Trophoblast cell (in vitro differentiated cells and primary cell): ENCODE measurements around the gene COL9A2.
"Not testable (repeated sequence)": the region's sequence is repeated elsewhere in the genome, so short reads cannot be mapped to it uniquely, and the experiment has no call there.

Experiments
- DNase-seq, 2 donors: peaks; one replicate each; pipeline ENCODE4 v3.0.0-alpha.2; 2016
- H2AFZ ChIP-seq: 2 replicates; pipeline ENCODE4 v1.6.1; 2013; ENCODE audit warnings: low read length, moderate library complexity, mild to moderate bottlenecking; ENCODE audit not compliant: insufficient read depth, poor library complexity
- H2AK5ac ChIP-seq: 2 replicates; pipeline ENCODE4 v1.6.1; 2013; ENCODE audit warnings: mild to moderate bottlenecking, low read length
- H2BK120ac ChIP-seq: 2 replicates; pipeline ENCODE4 v1.6.1; 2013; ENCODE audit warnings: low read length, mild to moderate bottlenecking, moderate library complexity; ENCODE audit not compliant: insufficient read depth, poor library complexity
- H2BK12ac ChIP-seq: 2 replicates; pipeline ENCODE4 v1.6.1; 2013; ENCODE audit warnings: mild to moderate bottlenecking, low read length, moderate library complexity
- H2BK5ac ChIP-seq: 2 replicates; pipeline ENCODE4 v1.6.1; 2013; ENCODE audit warnings: low read length, low read depth, moderate library complexity, mild to moderate bottlenecking; ENCODE audit not compliant: poor library complexity
- H3K14ac ChIP-seq: 2 replicates; pipeline ENCODE4 v1.6.1; 2013; ENCODE audit warnings: mild to moderate bottlenecking, low read length
- H3K18ac ChIP-seq: 2 replicates; pipeline ENCODE4 v1.6.1; 2013; ENCODE audit warnings: mild to moderate bottlenecking, low read length
- H3K23ac ChIP-seq: 2 replicates; pipeline ENCODE4 v1.6.1; 2013; ENCODE audit warnings: low read length
- H3K27ac ChIP-seq: 2 replicates; pipeline ENCODE4 v1.5.1; 2013; ENCODE audit warnings: low read depth, mild to moderate bottlenecking, inconsistent platforms, low read length, moderate library complexity
- H3K27me3 ChIP-seq: 2 replicates; pipeline ENCODE4 v1.6.1; 2013; ENCODE audit warnings: inconsistent platforms, mild to moderate bottlenecking, low read length, moderate library complexity; ENCODE audit not compliant: insufficient read depth
- H3K36me3 ChIP-seq, 2 experiments: 1 replicate in 1 of 2; 2 replicates in 1 of 2; pipeline ENCODE4 v1.6.1; 2013; ENCODE audit warnings: low read length in 2 of 2, mild to moderate bottlenecking in 2 of 2, moderate library complexity in 1 of 2; ENCODE audit not compliant: insufficient read depth in 2 of 2, control insufficient read depth in 1 of 2
- H3K4ac ChIP-seq: 2 replicates; pipeline ENCODE4 v1.6.1; 2013; ENCODE audit warnings: low read depth, mild to moderate bottlenecking, low read length, moderate library complexity
- H3K4me1 ChIP-seq, 2 experiments: 1 replicate in 1 of 2; 2 replicates in 1 of 2; pipeline ENCODE4 v1.6.1; 2013; ENCODE audit warnings: low read length in 2 of 2, mild to moderate bottlenecking in 2 of 2, moderate library complexity in 1 of 2; ENCODE audit not compliant: insufficient read depth in 2 of 2, control insufficient read depth in 1 of 2
- H3K4me2 ChIP-seq: 2 replicates; pipeline ENCODE4 v1.6.1; 2013; ENCODE audit warnings: inconsistent platforms, mild to moderate bottlenecking, low read length, moderate library complexity
- H3K4me3 ChIP-seq: 2 replicates; pipeline ENCODE4 v1.5.1; 2013; ENCODE audit warnings: mild to moderate bottlenecking, low read depth, low read length, inconsistent platforms
- H3K79me1 ChIP-seq: one replicate; pipeline ENCODE4 v1.6.1; 2013; ENCODE audit warnings: low read length
- H3K79me2 ChIP-seq: 2 replicates; pipeline ENCODE4 v1.6.1; 2013; ENCODE audit warnings: low read length, mild to moderate bottlenecking; ENCODE audit not compliant: control insufficient read depth, insufficient read depth, poor library complexity
- H3K9ac ChIP-seq: 2 replicates; pipeline ENCODE4 v1.6.1; 2013; ENCODE audit warnings: mild to moderate bottlenecking, low read length
- H3K9me3 ChIP-seq: 2 replicates; pipeline ENCODE4 v1.6.1; 2013; ENCODE audit warnings: low read depth, mild to moderate bottlenecking, control low read depth, inconsistent platforms, low read length; ENCODE audit not compliant: insufficient read depth
- H4K12ac ChIP-seq: 2 replicates; pipeline ENCODE4 v1.6.1; 2013; ENCODE audit warnings: low read depth, mild to moderate bottlenecking, low read length, moderate library complexity
- H4K8ac ChIP-seq: 2 replicates; pipeline ENCODE4 v1.6.1; 2013; ENCODE audit warnings: low read depth, mild to moderate bottlenecking, low read length, moderate library complexity
- H4K91ac ChIP-seq: one replicate; pipeline ENCODE4 v1.6.1; 2013; ENCODE audit warnings: low read depth, mild to moderate bottlenecking, low read length, moderate library complexity
- WGBS: extraction: QIAGEN DNeasy Blood & Tissue Kit; methylation state at CpG from one replicate; pipeline ENCODE4 v1.1.7; 2013; ENCODE audit warnings: missing lambda C conversion rate; ENCODE audit not compliant: insufficient read length, insufficient coverage; ENCODE audit errors: extremely low coverage; 5-methylcytosine and 5-hydroxymethylcytosine counted together

Gene COL9A2

DNA sequence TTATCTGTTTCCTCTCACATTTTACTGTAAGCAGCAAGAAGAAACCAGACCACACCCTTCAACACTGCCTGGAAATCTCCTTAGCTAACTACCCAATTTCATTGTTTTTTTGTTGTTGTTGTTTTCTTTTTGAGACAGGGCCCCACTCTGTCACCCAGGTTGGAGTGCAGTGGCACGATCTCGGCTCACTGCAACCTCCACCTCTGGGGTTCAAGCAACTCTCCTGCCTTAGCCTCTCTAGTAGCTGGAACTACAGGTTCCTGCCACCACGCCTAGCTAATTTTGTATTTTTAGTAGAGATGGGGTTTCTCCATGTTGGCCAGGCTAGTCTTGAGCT, 25.3 kb upstream of the COL9A2 start:
- not testable (repeated sequence) for H3K4ac ChIP-seq, H3K79me2 ChIP-seq, H2BK5ac ChIP-seq, H3K23ac ChIP-seq, H3K27me3 ChIP-seq, H3K4me3 ChIP-seq, H3K36me3 ChIP-seq, H3K4me1 ChIP-seq, H2BK12ac ChIP-seq, H3K27ac ChIP-seq, H3K18ac ChIP-seq, DNase-seq, H3K9ac ChIP-seq, H3K4me2 ChIP-seq, H3K9me3 ChIP-seq, H4K12ac ChIP-seq, H3K14ac ChIP-seq, H2AFZ ChIP-seq, H2AK5ac ChIP-seq, H2BK120ac ChIP-seq, H4K91ac ChIP-seq, H4K8ac ChIP-seq, H3K79me1 ChIP-seq
- WGBS: no CpG with 5 or more reads among the region's 3 CpGs

DNA sequence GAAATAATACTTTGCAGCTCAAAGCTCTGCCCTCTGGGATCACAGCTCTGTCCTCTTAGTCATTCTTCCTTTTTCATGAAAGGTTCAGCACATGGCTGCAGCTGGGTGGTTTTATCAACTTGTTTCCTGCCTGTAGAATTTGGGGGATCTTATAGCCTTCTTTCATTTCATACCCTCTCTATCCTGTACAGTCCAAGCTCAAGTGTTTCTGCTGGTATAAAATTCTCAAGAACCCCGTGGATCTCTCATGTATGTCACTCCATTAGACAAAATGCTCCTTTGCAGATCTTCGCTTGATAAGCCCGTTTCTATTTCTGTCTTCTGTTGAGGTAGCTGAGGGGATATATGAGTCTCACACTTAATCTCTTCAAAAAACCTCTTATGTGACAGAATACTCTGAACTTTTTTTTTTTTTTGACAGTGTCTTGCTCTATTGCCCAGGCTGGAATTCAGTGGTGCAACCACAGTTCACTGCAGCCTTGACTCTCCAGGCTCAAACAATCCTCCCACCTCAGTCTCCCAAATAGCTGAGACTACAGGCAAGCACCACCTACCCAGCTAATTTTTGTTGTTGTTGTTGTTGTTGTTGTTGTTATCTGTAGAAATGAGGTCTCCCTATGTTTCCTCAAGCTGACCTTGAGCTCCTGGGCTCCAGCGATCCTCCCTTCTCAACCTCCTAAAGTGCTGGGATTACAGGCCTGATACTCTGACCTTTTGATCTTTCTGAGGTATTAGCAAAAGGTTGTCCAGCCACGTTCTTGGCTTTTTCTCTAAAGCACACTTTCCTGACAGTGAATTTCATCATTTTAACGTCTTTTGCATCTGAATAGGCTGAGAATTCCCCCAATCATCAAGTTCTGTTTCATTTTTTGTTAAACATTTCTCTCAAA, 24.6 kb upstream of the COL9A2 start:
- Histone ChIP-seq H3K79me2 (no peaks in the 10 kb centered on the region), H3K27ac (no peak overlapping the region), H4K12ac (no peak overlapping the region), H3K4ac (no peak overlapping the region), H3K79me1 (no peaks in the 10 kb centered on the region), H3K9ac (no peak overlapping the region), H3K4me1 (no peaks in the 10 kb centered on the region), H3K14ac (no peak overlapping the region), H3K9me3 (no peaks in the 10 kb centered on the region), H3K36me3 (no peaks in the 10 kb centered on the region), H3K18ac (no peak overlapping the region), H4K91ac (no peak overlapping the region), H3K27me3 (no peaks in the 10 kb centered on the region), H2BK12ac (no peak overlapping the region), H3K4me2 (no peak overlapping the region), H2BK120ac (no peak overlapping the region), H2AK5ac (no peak overlapping the region), H3K4me3 (no peak overlapping the region), H2BK5ac (no peak overlapping the region), H3K23ac (no peak overlapping the region), H4K8ac (no peak overlapping the region), H2AFZ (no peak overlapping the region)
- DNase-seq: peak; percentile 11 to 85
- WGBS: no CpG with 5 or more reads among the region's 6 CpGs

- DNase-seq: peak in 1 of 2 donors; percentile 25
- Histone ChIP-seq H3K4me2 (no peak overlapping the region), H4K12ac (no peak overlapping the region), H4K91ac (no peak overlapping the region), H3K18ac (no peak overlapping the region), H3K9ac (no peak overlapping the region), H3K9me3 (no peaks in the 10 kb centered on the region), H3K27ac (no peak overlapping the region), H3K14ac (no peak overlapping the region), H3K4ac (no peak overlapping the region), H3K36me3 (no peaks in the 10 kb centered on the region), H3K4me1 (no peaks in the 10 kb centered on the region), H2BK5ac (no peak overlapping the region), H3K79me2 (no peaks in the 10 kb centered on the region), H3K79me1 (no peaks in the 10 kb centered on the region), H2AK5ac (no peak overlapping the region), H2AFZ (no peak overlapping the region), H4K8ac (no peak overlapping the region), H3K27me3 (no peaks in the 10 kb centered on the region), H2BK120ac (no peak overlapping the region), H3K23ac (no peak overlapping the region), H3K4me3 (no peak overlapping the region), H2BK12ac (no peak overlapping the region)
- WGBS: no CpG with 5 or more reads among the region's 6 CpGs
These were observed 22.6 kb upstream of the COL9A2 start for GRCh38 chr1:40339420-40340323.

DNA sequence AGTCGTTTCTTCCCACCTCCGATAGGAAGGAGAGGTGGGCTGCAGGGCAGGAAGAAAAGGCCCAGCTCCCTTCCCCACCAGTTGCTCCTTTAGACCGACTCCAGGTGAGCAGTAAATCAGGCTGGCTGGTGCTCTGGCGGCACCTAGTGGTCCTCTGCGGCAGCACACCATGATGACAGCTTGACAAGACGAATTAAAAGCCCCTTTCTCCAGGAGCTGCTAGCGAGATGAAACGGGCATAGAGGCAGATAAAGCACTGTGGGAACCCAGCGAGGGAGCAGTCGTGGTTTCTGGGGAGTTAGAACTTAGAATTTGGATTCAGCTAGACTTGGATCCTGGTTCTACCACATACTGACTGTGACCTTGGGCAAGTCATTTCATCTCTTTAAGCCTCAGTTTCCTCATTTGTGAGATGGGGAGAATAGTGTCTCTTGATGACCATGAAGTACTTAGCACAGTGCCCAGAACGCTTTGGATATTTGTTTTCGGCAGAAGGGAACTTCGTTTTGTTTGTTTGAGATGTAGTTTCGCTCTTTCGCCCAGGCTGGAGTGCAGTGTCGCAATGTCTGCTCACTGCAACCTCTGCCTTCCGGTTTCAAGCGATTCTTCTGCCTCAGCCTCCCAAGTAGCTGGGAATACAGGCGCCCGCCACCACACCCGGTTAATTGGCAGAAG, 21.8 kb upstream of the COL9A2 start:
- H3K4me2 ChIP-seq: no peak overlapping the region
- no peak overlapping the region for H3K4me3 ChIP-seq
- H4K12ac ChIP-seq: no peak overlapping the region
- H3K79me1 ChIP-seq: no peaks in the 10 kb centered on the region
- H2AK5ac ChIP-seq: no peak overlapping the region
- no peak overlapping the region for H2BK120ac ChIP-seq
- H3K27ac ChIP-seq: no peak overlapping the region
- H3K27me3 ChIP-seq: no peaks in the 10 kb centered on the region
- no peak overlapping the region for H3K18ac ChIP-seq
- no peaks in the 10 kb centered on the region for H3K79me2 ChIP-seq
- H2AFZ ChIP-seq: no peak overlapping the region
- no peaks in the 10 kb centered on the region for H3K36me3 ChIP-seq
- WGBS: no CpG with 5 or more reads among the region's 21 CpGs
- H3K23ac ChIP-seq: no peak overlapping the region
- H3K14ac ChIP-seq: no peak overlapping the region
- H2BK12ac ChIP-seq: no peak overlapping the region
- H3K4ac ChIP-seq: no peak overlapping the region
- H3K9ac ChIP-seq: no peak overlapping the region
- DNase-seq: peak; percentile 91 to 96
- H4K91ac ChIP-seq: no peak overlapping the region
- H4K8ac ChIP-seq: no peak overlapping the region
- H3K9me3 ChIP-seq: no peaks in the 10 kb centered on the region
- H2BK5ac ChIP-seq: no peak overlapping the region
- H3K4me1 ChIP-seq: no peaks in the 10 kb centered on the region
